ENCODE data around the gene RAMP1.
A peak's percentile ranks its signal among the peaks of the same experiment; 100 is the strongest.
"Not testable (repeated sequence)": the region's sequence is repeated elsewhere in the genome, so short reads cannot be mapped to it uniquely, and the experiment has no call there.

Gene RAMP1

GRCh38 chr2:237859533-237860272 is at the start of gene RAMP1:
RAMP1 (plus strand) TSS chr2:237859623; CDS start chr2:237859676, 53 bp downstream.
- no peak for DNase-seq (ENCODE audit: low read depth in 3 of 3)

- no peak for DNase-seq (ENCODE audit: low read depth in 3 of 3)
These were observed 43.8 kb upstream of the RAMP1 start for GRCh38 chr2:237815637-237816036.

GRCh38 chr2:237816531-237816930 is 42.9 kb upstream of the RAMP1 start:
- no peak for DNase-seq (ENCODE audit: low read depth in 3 of 3)

- DNase-seq (ENCODE audit: low read depth in 3 of 3) = no peak
These were observed 41.4 kb upstream of the RAMP1 start for GRCh38 chr2:237818066-237818473.

GRCh38 chr2:237819231-237819630 is 40.2 kb upstream of the RAMP1 start:
- DNase-seq (ENCODE audit: low read depth in 3 of 3) = no peak

- DNase-seq (ENCODE audit: low read depth in 3 of 3) = no peak
These were observed 39.0 kb upstream of the RAMP1 start for GRCh38 chr2:237820421-237820820.

- no peak for DNase-seq (ENCODE audit: low read depth in 3 of 3)
These were observed 35.9 kb upstream of the RAMP1 start for GRCh38 chr2:237823544-237823943.

- DNase-seq (ENCODE audit: low read depth in 3 of 3) = no peak
These were observed 35.3 kb upstream of the RAMP1 start for GRCh38 chr2:237824085-237824484.

GRCh38 chr2:237827421-237827987 is 31.9 kb upstream of the RAMP1 start:
- DNase-seq (ENCODE audit: low read depth in 3 of 3) = no peak

GRCh38 chr2:237830522-237830921 is 28.9 kb upstream of the RAMP1 start:
- no peak for DNase-seq (ENCODE audit: low read depth in 3 of 3)

GRCh38 chr2:237833546-237833945 is 25.9 kb upstream of the RAMP1 start:
- DNase-seq (ENCODE audit: low read depth in 3 of 3) = no peak

- no peak for DNase-seq (ENCODE audit: low read depth in 3 of 3)
These were observed 24.1 kb upstream of the RAMP1 start for GRCh38 chr2:237835372-237835771.

- DNase-seq (ENCODE audit: low read depth in 3 of 3) = no peak
These were observed 18.4 kb upstream of the RAMP1 start for GRCh38 chr2:237841051-237841450.

GRCh38 chr2:237848940-237849339 is 10.5 kb upstream of the RAMP1 start:
- not testable (repeated sequence) for DNase-seq (ENCODE audit: low read depth in 3 of 3)

- DNase-seq (ENCODE audit: low read depth in 3 of 3) = no peak
These were observed 5.1 kb upstream of the RAMP1 start for GRCh38 chr2:237854295-237854694.

GRCh38 chr2:237857791-237858190 is 1.6 kb upstream of the RAMP1 start:
- DNase-seq (ENCODE audit: low read depth in 3 of 3) = no peak

- DNase-seq (ENCODE audit: low read depth in 3 of 3) = peak in 1 of 3 experiments; percentile 43
These were observed 935 bp upstream of the RAMP1 start for GRCh38 chr2:237858294-237859081.

- DNase-seq (ENCODE audit: low read depth in 3 of 3) = no peak
These were observed 365 bp upstream of the RAMP1 start for GRCh38 chr2:237859082-237859433.

- DNase-seq (ENCODE audit: low read depth in 3 of 3) = no peak
These were observed 981 bp downstream of the RAMP1 start for GRCh38 chr2:237860273-237860935.

- DNase-seq (ENCODE audit: low read depth in 3 of 3) = no peak
These were observed 2.6 kb downstream of the RAMP1 start for GRCh38 chr2:237861875-237862527.

GRCh38 chr2:237862528-237862895 is 3.1 kb downstream of the RAMP1 start:
- no peak for DNase-seq (ENCODE audit: low read depth in 3 of 3)

GRCh38 chr2:237863102-237863511 is 3.7 kb downstream of the RAMP1 start:
- no peak for DNase-seq (ENCODE audit: low read depth in 3 of 3)

Data from stimulated activated CD4-positive, alpha-beta T cell treated with anti-CD3 and anti-CD28 coated beads, TNF-alpha, amount 100 ng/mL, for 24 hours (primary cell).